ENCODE data around the gene TMEM9. TPM values are rescaled to one million over a fixed set of nuclear protein-coding genes. Genes with fewer than 3 reads are reported as not detected.

Gene TMEM9
- total and polyA plus RNA-seq, 9 of the 15 experiments (the other 6 are each of a cell fraction or from before 2014, with no cell fraction given): 30.4 to 107 (median 67.6) TPM

DNA sequence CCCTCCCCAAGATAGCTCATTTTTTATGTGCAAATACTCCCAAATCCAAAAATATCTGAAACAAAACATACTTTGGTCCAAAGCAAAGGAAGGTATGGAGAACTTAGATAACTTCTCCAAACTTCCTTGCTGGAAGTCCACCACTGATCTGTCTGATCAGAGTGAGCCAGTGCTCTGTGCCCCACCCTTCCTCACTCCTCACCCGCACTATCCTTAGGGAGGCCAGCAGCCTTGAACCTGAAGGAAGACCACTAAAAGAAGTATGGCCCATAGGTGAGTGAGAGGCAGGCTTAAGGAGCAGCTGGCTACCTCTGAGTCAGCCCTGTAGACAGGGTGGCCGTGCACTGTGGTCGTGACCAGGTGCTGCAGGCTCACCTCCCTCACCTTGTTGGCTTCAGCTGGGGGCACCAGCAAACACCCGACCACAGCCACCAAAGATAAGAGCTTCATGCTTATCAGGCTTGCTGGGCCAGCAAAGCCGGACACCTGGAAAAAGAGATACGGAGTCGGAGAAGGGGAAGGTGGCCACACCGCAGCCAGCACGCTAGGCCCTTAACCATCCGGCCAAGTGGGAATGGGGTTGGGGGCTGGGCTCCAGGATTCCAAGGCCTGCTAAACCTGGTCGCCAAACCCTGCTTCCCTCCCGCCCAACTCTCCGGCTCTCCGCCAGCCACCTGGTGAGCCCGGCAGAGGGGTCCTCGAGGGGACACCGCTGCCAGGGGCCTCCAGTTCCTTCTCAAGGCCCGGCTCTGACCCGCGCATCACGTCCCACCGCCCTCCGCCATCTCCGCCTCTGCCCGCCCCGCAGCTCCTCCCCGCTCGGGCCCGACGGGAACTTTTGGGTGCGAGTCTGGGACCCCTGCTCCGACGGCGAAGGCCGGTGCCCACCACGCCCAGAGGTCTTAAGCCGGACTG, 543 bp downstream of the TMEM9 start (continued):
- TF ChIP-seq, protein P1, sequence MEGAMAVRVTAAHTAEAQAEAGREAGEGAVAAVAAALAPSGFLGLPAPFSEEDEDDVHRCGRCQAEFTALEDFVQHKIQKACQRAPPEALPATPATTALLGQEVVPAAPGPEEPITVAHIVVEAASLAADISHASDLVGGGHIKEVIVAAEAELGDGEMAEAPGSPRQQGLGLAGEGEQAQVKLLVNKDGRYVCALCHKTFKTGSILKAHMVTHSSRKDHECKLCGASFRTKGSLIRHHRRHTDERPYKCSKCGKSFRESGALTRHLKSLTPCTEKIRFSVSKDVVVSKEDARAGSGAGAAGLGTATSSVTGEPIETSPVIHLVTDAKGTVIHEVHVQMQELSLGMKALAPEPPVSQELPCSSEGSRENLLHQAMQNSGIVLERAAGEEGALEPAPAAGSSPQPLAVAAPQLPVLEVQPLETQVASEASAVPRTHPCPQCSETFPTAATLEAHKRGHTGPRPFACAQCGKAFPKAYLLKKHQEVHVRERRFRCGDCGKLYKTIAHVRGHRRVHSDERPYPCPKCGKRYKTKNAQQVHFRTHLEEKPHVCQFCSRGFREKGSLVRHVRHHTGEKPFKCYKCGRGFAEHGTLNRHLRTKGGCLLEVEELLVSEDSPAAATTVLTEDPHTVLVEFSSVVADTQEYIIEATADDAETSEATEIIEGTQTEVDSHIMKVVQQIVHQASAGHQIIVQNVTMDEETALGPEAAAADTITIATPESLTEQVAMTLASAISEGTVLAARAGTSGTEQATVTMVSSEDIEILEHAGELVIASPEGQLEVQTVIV (CRISPR knock-in tag; IDR thresholded peaks at IDR 0.05; ENCODE audit: borderline replicate concordance): no peak
- peak; percentile 54; the same call in 1 of the 2 replicates for TF ChIP-seq HDAC2 (IDR thresholded peaks at IDR 0.05)
- peak; percentile 50; the same call in 1 of the 2 replicates for TF ChIP-seq CREB1 (IDR thresholded peaks at IDR 0.05)
- TF ChIP-seq CREB1 (CRISPR knock-in tag; IDR thresholded peaks at IDR 0.05): no peak
- 0 out of 2 replicates have a peak, but pooled peaks have one; percentile 67 for TF ChIP-seq XRCC5 (IDR thresholded peaks at IDR 0.05; ENCODE audit: low read depth, low read length)
- TF ChIP-seq, protein P2, sequence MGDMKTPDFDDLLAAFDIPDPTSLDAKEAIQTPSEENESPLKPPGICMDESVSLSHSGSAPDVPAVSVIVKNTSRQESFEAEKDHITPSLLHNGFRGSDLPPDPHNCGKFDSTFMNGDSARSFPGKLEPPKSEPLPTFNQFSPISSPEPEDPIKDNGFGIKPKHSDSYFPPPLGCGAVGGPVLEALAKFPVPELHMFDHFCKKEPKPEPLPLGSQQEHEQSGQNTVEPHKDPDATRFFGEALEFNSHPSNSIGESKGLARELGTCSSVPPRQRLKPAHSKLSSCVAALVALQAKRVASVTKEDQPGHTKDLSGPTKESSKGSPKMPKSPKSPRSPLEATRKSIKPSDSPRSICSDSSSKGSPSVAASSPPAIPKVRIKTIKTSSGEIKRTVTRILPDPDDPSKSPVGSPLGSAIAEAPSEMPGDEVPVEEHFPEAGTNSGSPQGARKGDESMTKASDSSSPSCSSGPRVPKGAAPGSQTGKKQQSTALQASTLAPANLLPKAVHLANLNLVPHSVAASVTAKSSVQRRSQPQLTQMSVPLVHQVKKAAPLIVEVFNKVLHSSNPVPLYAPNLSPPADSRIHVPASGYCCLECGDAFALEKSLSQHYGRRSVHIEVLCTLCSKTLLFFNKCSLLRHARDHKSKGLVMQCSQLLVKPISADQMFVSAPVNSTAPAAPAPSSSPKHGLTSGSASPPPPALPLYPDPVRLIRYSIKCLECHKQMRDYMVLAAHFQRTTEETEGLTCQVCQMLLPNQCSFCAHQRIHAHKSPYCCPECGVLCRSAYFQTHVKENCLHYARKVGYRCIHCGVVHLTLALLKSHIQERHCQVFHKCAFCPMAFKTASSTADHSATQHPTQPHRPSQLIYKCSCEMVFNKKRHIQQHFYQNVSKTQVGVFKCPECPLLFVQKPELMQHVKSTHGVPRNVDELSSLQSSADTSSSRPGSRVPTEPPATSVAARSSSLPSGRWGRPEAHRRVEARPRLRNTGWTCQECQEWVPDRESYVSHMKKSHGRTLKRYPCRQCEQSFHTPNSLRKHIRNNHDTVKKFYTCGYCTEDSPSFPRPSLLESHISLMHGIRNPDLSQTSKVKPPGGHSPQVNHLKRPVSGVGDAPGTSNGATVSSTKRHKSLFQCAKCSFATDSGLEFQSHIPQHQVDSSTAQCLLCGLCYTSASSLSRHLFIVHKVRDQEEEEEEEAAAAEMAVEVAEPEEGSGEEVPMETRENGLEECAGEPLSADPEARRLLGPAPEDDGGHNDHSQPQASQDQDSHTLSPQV (IDR thresholded peaks at IDR 0.05): no peak
- no peak for TF ChIP-seq SMARCA5 (IDR thresholded peaks at IDR 0.05)
- no peak for TF ChIP-seq TBP (optimal IDR thresholded peaks at IDR 0.05; ENCODE audit: low read depth, low read length)
- TF ChIP-seq MTA3 (IDR thresholded peaks at IDR 0.05; ENCODE audit: borderline replicate concordance): peak; percentile 84; the same call in 1 of the 2 replicates
- no peak; a peak in 1 of 4 replicates for TF ChIP-seq RAD21 (CRISPR knock-in tag; conservative IDR thresholded peaks at IDR 0.05 in 1 of 2, IDR thresholded peaks at IDR 0.05 in 1 of 2)
- no peak; the same call in 1 of the 2 replicates for TF ChIP-seq GABPB1 (CRISPR knock-in tag; IDR thresholded peaks at IDR 0.05)
- peak; percentile 60 for TF ChIP-seq PCBP1 (IDR thresholded peaks at IDR 0.05; ENCODE audit: low read depth, low read length, poor library complexity, severe bottlenecking)
- TF ChIP-seq, protein P3, sequence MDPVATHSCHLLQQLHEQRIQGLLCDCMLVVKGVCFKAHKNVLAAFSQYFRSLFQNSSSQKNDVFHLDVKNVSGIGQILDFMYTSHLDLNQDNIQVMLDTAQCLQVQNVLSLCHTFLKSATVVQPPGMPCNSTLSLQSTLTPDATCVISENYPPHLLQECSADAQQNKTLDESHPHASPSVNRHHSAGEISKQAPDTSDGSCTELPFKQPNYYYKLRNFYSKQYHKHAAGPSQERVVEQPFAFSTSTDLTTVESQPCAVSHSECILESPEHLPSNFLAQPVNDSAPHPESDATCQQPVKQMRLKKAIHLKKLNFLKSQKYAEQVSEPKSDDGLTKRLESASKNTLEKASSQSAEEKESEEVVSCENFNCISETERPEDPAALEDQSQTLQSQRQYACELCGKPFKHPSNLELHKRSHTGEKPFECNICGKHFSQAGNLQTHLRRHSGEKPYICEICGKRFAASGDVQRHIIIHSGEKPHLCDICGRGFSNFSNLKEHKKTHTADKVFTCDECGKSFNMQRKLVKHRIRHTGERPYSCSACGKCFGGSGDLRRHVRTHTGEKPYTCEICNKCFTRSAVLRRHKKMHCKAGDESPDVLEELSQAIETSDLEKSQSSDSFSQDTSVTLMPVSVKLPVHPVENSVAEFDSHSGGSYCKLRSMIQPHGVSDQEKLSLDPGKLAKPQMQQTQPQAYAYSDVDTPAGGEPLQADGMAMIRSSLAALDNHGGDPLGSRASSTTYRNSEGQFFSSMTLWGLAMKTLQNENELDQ (CRISPR knock-in tag; IDR thresholded peaks at IDR 0.05; ENCODE audit: borderline replicate concordance): no peak

Data from K562 (cell line).